ENCODE measurements around the gene WARS2.
"Not testable (repeated sequence)": the region's sequence is repeated elsewhere in the genome, so short reads cannot be mapped to it uniquely, and the experiment has no call there.

DNA sequence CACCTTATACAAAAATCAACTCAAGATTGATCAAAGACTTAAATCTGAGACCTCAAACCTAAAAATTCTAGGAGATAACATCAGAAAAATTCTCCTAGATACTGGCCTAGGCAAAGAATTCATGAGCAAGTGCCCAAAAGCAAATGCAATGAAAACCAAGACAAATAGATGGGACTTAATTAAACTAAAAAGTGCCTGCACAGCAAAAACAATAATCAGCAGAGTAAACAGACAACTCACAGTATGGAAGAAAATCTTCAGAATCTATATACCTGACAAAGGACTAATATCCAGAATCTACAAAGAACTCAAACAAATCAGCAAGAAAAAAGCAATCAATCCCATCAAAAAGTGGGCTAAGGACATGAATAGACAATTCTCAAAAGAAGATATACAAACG, 18.6 kb downstream of the WARS2 start:
- TF ChIP-seq, protein P1, sequence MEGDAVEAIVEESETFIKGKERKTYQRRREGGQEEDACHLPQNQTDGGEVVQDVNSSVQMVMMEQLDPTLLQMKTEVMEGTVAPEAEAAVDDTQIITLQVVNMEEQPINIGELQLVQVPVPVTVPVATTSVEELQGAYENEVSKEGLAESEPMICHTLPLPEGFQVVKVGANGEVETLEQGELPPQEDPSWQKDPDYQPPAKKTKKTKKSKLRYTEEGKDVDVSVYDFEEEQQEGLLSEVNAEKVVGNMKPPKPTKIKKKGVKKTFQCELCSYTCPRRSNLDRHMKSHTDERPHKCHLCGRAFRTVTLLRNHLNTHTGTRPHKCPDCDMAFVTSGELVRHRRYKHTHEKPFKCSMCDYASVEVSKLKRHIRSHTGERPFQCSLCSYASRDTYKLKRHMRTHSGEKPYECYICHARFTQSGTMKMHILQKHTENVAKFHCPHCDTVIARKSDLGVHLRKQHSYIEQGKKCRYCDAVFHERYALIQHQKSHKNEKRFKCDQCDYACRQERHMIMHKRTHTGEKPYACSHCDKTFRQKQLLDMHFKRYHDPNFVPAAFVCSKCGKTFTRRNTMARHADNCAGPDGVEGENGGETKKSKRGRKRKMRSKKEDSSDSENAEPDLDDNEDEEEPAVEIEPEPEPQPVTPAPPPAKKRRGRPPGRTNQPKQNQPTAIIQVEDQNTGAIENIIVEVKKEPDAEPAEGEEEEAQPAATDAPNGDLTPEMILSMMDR (conservative IDR thresholded peaks at IDR 0.05): not testable (repeated sequence)
- TF ChIP-seq EZH2 (IDR thresholded peaks at IDR 0.05; ENCODE audit: low read depth): not testable (repeated sequence)

All from PC-9 (cell line).